ENCODE data around the gene WFDC2.

Gene WFDC2

DNA sequence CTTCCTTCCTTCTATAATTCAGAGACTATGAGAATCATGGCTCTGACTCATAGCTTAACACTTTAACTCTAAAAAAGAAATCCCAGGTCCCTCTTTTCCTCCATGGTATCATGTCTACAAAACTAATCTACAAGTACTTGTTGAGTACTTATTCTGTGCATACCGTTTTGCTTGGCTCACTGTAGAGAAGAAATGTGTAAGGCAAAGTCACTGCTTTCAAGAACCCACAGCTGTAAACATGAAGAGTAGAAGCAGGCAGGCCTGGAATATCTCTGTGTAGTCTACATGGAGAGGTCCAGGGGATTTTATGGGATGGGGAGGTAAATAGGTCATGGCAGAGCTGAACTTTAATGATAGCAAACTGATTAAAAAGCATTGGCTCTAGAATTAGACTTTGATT is 32.0 kb downstream of the WFDC2 start:
- no peak for DNase-seq

DNA sequence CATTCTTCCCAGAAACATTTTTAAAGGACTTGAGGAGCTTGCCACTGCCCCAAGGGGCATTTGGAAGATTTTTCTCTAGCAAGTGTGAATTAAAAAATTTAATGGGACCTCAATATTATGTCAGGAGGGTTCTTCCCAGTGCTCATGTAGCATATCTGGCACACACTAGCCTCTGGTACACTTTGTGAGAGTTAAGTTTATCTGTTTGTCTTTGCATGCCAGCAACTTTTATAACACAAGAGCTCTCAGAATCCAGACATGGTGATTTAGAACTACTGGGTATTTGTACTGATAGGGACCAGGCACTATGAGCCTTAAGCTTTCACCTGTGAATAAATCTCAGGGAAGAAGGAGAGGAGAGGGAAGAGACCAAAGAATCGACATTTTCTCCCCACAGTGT is 33.0 kb downstream of the WFDC2 start:
- DNase-seq, result no peak

DNA sequence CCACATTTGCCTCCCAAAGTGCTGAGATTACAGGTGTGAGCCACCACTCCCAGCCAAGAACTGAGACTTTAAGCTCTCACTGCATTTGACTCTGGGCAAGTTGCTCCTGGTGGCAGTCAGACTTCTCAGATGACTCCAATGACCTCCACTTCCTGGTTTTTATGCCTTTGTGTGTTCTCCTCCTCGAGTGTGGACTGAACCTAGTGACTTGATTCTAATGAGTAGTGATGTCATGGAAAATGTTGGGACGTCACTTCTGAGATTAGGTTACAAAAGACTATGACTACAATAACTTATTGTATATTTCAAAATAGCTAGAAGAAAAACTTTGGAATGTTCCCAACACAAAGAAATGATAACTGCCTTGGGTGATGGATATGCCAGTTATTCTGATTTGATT is 33.9 kb downstream of the WFDC2 start:
- DNase-seq, result peak; percentile 38

DNA sequence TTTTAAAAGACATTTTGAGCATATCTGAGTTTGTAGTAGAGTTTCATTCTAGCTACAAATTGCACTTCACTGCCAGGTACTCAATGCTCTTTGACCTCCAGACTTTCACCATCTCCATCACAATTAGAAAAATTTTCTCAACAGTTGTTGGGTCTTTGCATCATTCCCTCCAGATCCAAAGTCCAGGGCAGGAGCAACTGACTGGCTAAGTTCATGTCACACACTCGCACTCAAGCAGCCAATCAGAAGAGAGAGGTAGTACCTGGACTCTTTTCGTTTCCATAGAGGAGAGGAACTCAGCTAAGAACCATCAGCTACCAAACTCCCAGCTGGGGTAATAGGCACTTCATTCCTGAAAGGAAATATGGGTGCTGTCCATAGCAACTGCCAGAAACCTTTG is 36.8 kb downstream of the WFDC2 start:
- DNase-seq, result no peak

DNA sequence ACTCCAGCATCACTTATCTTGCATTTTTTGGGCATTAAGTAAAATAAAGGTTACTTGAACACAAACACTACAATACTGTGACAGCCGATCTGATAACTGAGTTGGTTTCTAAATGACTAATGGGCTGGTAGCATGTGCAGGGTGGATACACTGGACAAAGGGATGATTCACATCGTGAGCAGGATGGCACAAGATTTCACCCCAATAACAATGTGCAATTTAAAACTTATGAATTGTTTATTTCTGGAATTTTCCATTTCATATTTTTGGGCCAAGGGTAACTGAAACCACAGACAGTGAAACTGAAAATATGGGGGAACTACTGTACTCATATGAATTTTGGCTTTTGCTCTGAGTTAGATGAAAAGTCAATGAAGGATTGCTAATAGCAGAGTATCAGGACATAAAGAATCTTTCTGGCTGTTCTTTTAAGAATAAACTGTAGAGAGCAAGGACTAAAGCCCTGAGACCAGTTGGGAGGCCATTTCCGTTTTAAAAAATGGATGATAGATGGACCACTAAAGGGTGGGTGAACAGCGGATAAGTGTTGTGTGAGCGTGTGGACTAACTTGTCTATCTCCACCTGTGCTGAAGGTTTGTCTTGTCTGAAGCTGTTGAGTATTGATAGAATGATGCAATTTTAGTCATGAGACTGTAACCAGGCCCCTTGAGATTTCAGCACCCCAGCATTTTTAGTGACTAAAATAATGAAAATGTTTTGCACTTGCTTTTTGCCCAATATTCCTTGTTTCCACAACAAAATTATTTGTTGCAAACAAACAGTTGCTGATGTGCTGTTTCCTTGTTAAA is 37.7 kb downstream of the WFDC2 start:
- no peak for DNase-seq

DNA sequence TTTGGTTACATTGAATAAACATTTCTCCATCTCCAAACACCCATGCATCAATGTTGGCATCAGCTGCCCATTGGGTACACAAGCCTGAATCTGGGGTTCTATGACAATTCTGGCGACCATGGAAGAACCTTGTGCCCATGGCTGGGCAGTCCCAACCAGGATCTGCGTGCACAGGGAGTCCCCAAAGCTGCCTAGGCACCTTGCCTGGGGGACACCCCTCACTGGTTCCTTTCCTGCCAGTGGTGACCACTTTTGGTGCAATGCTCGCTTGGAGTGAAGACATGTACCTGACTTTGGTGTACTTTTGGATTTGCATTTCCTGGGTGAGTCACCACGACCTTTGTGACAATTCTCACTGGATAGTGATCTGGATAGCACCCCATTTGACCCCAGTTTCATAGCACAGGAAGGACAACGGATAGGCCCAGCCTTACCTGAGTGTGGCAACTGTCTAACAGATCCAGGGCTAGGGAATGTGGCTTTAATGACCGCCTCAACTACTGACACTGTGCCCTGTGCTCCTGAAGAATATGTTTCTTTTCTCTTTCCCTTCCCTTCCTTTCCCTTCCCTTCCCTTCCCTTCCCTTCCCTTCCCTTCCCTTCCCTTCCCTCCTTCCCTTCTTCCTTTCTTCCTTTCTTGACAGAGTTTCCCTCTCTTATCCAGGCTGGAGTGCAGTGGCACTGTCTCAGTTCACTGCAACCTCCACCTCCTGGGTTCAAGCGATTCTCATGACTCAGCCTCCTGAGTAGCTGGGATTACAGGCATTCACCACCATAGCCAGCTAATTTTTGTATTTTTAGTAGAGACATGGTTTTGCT is 38.7 kb downstream of the WFDC2 start:
- peak; percentile 44 for DNase-seq

DNA sequence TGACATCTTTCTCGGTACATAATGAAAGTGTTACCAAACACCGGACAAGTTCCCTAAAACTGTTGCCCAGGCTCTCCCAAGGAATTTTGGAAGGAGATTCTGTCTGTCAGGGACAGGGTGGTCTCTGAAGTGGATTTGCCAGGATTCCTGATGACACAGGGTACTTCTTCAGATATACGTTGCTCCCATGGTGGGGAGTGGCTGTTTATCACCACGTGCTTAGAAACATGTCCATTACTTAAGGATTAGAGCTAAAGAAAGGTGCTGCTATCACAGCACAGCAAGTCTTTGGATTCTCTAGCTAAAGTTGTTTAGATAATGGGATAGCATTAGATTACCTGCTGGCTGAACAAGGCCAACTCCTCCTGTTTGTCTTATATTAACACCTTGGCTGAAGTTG is 39.5 kb downstream of the WFDC2 start:
- DNase-seq, result no peak

DNA sequence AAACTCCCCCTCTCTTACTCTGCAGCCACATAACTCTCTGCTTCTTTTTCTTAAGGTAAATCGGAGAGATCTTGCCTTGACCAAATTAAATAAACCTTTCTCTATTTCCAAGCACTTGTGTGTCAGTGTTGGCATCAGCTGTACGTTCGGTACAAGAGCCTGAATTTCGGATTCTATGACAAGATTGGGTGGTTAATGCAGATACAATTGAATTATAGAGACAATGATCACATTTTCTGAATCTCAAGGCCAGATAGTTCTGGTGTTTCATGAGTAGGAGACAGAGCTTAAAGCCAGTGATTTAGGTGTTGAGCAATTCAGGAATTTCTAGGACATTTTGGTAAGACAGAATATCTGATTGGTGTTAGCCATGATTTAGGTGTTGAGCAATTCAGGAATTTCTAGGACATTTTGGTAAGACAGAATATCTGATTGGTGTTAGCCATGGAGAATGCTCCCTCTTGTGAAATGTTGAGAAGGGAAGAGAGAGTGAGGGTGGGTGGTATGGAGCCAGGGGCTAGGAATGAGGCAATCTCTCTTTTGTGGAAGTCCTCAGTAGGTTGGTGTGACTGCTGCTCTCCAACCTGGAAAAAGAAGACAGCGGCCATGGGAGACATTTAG is 40.8 kb downstream of the WFDC2 start:
- no peak for DNase-seq

DNA sequence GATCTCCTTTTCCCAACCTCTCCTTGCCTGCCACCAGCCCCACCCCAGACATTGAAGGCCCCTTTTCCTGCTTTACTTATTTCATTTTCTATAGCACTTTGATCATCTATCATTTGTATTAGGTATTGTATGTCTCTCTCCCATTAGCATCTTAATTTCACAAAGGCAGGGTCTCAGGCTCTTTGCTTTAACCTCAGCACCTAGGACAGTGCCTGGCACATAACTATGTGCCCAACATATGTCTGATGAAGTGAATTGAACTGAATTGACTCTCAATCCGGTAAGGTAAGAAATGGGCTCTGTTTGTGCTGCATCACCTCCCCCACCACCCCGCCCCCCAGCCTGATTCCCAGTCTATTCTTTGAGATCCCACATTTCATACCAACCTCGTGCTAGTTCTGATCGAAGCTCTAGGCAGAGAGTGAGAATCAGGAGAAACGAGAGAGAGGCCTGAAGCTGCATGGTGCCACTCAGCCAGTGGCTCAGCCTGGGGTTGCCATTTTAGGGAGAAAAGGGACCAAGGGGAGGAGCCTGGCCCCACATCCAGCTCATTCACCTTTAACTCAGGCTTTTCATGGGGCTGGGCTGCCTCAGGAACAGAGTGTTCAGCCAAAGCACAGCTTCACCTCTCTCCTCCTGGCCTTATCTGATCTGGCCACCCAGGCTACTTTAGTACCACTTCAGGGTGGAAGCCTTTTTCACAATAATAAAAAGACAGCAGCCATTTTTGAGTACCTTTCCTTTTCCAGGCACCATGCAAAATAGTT is 45.8 kb downstream of the WFDC2 start, which contains the start of gene SPINT3:
Gene SPINT3, minus strand, starts transcription at position 476 of the 767 bp plus-strand sequence. Its CDS starts 14 bp downstream, at position 462.
- DNase-seq, result no peak

DNA sequence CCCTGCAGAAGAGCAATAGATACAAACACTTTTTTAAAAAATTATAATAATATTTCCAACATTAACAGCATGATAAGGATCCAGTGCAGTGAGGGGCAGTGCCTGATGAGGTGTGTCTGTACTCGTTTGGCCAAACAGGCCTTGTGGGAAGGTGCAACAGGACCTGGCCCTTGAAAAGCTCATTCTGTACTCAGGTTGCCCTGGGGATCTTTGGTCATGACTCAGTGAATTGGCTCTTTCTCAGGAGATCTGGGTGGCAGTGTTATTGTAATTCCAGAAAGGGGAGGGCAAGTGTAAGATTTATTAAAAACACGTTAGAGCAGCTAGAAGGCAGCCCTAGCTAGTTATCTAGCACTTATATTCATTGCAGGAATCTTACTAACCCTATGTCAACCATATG is 48.7 kb downstream of the WFDC2 start:
- DNase-seq, result no peak

DNA sequence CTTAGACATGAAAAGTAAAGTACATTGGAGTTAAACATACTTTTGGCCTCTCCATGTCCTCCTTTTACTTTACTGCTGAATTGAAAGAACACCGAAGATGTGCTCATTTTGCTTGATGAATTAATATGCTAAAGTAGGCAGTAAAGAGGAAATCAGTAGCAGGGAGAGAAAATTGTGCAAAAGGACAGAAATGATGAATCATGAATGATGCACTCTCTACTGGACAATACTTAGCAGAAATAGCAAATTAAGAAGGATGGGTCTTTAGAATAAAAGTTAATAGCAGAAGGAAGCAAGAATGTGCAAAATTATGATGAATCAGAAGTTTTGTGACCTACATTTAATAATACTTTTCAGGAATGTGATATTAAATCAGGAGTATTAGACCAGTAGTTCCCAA is 54.3 kb downstream of the WFDC2 start:
- no peak for DNase-seq

DNA sequence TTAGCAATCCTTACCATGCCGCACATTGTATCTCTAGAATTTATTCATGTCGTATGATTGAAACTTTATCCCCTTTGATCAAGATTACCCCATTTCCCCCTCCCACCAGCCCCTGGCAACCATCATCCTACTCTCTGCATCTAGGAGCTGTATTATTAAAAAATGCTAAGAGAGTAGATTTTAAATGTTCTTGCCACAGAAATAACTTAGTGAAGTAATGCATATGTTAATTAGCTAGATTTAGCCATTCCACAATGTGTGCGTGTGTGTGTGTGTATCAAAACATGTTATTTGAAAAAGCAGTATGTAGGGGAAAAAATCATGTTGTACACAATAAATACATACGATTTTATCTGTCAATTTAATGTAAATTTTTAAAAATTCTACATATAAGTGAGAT is 57.7 kb downstream of the WFDC2 start:
- no peak for DNase-seq
